A549 (cell line): ENCODE measurements around the gene RBM6. TPM values are rescaled to one million over a fixed set of nuclear protein-coding genes. Genes with fewer than 3 reads are reported as not detected.

ENCODE experiments used
- ATAC-seq, 2 experiments: fragments of 200-7000 bp in 1 of 2; fragments of >200 bp in 1 of 2; cut with Nextera tagmentation in 1 of 2; cut with Tn5 transposase in 1 of 2; 3 replicates each; pipeline versions ENCODE4 v1.8.0 to v1.9.1; 2018 to 2020; ENCODE audit warnings: mild to moderate bottlenecking in 1 of 2, moderate library complexity in 1 of 2
- CTCF ChIA-PET: fragments of 300-600 bp; sonication (Branson Sonifier 250); formaldehyde crosslinking; extraction: SDS; loops from one replicate; lab custom pipeline; 2021; ENCODE audit warnings: antibody characterized with exemption, inconsistent platforms; lab: Yijun Ruan, JAX
- POLR2A ChIA-PET: fragments of 350-600 bp; formaldehyde crosslinking; extraction: SDS; loops from one replicate; lab custom pipeline; 2021; ENCODE audit warnings: antibody characterized with exemption, inconsistent platforms; lab: Yijun Ruan, JAX
- DNase-seq, 2 experiments: peaks; one replicate each; pipeline versions ENCODE4 v3.0.0 to v3.0.0-alpha.2; 2011 to 2016; ENCODE audit warnings: low read depth in 1 of 2, low spot score in 1 of 2
- FAIRE-seq: peaks from 2 replicates; lab custom pipeline; 2011; peaks lifted over from hg19 to GRCh38; lab: Jason Lieb, UNC
- H3K27ac ChIP-seq, 2 experiments: fragments of >200 bp; sonication (Bioruptor Twin); formaldehyde crosslinking; 3 replicates each; pipeline ENCODE4 v1.5.1; 2016 to 2017
- H3K4me1 ChIP-seq: fragments of >200 bp; sonication (Bioruptor Twin); formaldehyde crosslinking; 3 replicates; pipeline ENCODE4 v1.6.1; 2016
- H3K4me2 ChIP-seq: fragments of >200 bp; sonication (Bioruptor Twin); formaldehyde crosslinking; 3 replicates; pipeline ENCODE4 v1.6.1; 2016
- H3K4me3 ChIP-seq: fragments of >200 bp; sonication (Bioruptor Twin); formaldehyde crosslinking; 3 replicates; pipeline ENCODE4 v1.5.1; 2016
- H3K9me3 ChIP-seq: fragments of >200 bp; sonication (Bioruptor Twin); formaldehyde crosslinking; 3 replicates; pipeline ENCODE4 v1.6.1; 2016
- CBX2 ChIP-seq: fragments of 200-600 bp; sonication (generic); IDR thresholded peaks from 2 replicates; pipeline ENCODE4 v1.6.1; 2016; ENCODE audit warnings: low read depth, mild to moderate bottlenecking, borderline replicate concordance
- CEBPB ChIP-seq, 2 experiments: fragments of >200 bp in 1 of 2; sonication (Bioruptor Twin) in 1 of 2; formaldehyde crosslinking in 1 of 2; IDR thresholded peaks; 2 replicates each; pipeline ENCODE4 v1.6.1; 2012 to 2016
- CHD2 ChIP-seq: fragments of 150-350 bp; IDR thresholded peaks from 2 replicates; pipeline ENCODE4 v1.6.1; 2014; ENCODE audit warnings: low read length; ENCODE audit not compliant: partially characterized antibody
- EHF ChIP-seq: fragments of 250-450 bp; sonication (Bioruptor Pico); IDR thresholded peaks from 2 replicates; pipeline ENCODE4 v1.5.0; 2020; ENCODE audit warnings: mild to moderate bottlenecking
- EHMT2 ChIP-seq: fragments of 200-600 bp; sonication (generic); IDR thresholded peaks from 2 replicates; pipeline ENCODE4 v1.6.1; 2016; ENCODE audit warnings: antibody characterized with exemption, low read depth, mild to moderate bottlenecking, moderate library complexity
- ESRRA ChIP-seq: fragments of 150-350 bp; IDR thresholded peaks from 2 replicates; pipeline ENCODE4 v1.6.1; 2014; ENCODE audit warnings: mild to moderate bottlenecking, low read length, borderline replicate concordance
- FOXS1 ChIP-seq: fragments of 250-450 bp; sonication (Bioruptor Pico); IDR thresholded peaks from 2 replicates; pipeline ENCODE4 v1.5.0; 2020; ENCODE audit warnings: mild to moderate bottlenecking, moderate library complexity
- GATA3 ChIP-seq: IDR thresholded peaks from 2 replicates; pipeline ENCODE4 v1.6.1; 2012; ENCODE audit warnings: borderline replicate concordance
- HEYL ChIP-seq: fragments of 250-450 bp; sonication (Bioruptor Pico); IDR thresholded peaks from 2 replicates; pipeline ENCODE4 v1.8.0; 2021; ENCODE audit warnings: mild to moderate bottlenecking, moderate library complexity
- HOXB13 ChIP-seq: fragments of 250-450 bp; sonication (Bioruptor Pico); IDR thresholded peaks from 2 replicates; pipeline ENCODE4 v1.5.0; 2020; ENCODE audit warnings: low read depth, mild to moderate bottlenecking, moderate library complexity
- JUNB ChIP-seq: fragments of >200 bp; sonication (Bioruptor Twin); formaldehyde crosslinking; IDR thresholded peaks from 2 replicates; pipeline ENCODE4 v1.6.1; 2016
- KDM5A ChIP-seq: fragments of 200-600 bp; sonication (generic); IDR thresholded peaks from 2 replicates; pipeline ENCODE4 v1.6.1; 2016; ENCODE audit warnings: antibody characterized with exemption, mild to moderate bottlenecking
- NFE2L2 ChIP-seq: fragments of 150-350 bp; conservative IDR thresholded peaks from 2 replicates; pipeline ENCODE4 v1.6.1; 2014; ENCODE audit warnings: low read length
- NPAS2 ChIP-seq: fragments of 250-450 bp; sonication (Bioruptor Pico); IDR thresholded peaks from 2 replicates; pipeline ENCODE4 v1.8.0; 2022; ENCODE audit warnings: mild to moderate bottlenecking, moderate library complexity, borderline replicate concordance
- PHF8 ChIP-seq: fragments of 200-600 bp; sonication (generic); IDR thresholded peaks from 2 replicates; pipeline ENCODE4 v1.6.1; 2016; ENCODE audit warnings: low read depth, mild to moderate bottlenecking, antibody characterized with exemption, moderate library complexity, borderline replicate concordance
- POLR2A ChIP-seq: IDR thresholded peaks from 2 replicates; pipeline ENCODE4 v1.6.1; 2012; ENCODE audit warnings: mild to moderate bottlenecking, low read length
- POLR2AphosphoS2 ChIP-seq: conservative IDR thresholded peaks from 2 replicates; pipeline ENCODE4 v1.6.1; 2012; ENCODE audit warnings: low read length, improper control_type of control experiment, inconsistent platforms
- TFCP2L1 ChIP-seq: fragments of 250-450 bp; sonication (Bioruptor Pico); IDR thresholded peaks from 2 replicates; pipeline ENCODE4 v1.5.0; 2021; ENCODE audit warnings: mild to moderate bottlenecking
- ZC3H11A ChIP-seq: fragments of 450-650 bp; IDR thresholded peaks from 2 replicates; pipeline ENCODE4 v1.6.1; 2014; ENCODE audit warnings: antibody characterized with exemption, mild to moderate bottlenecking
- ZFP36 ChIP-seq: fragments of 450-650 bp; IDR thresholded peaks from 2 replicates; pipeline ENCODE4 v1.6.1; 2014; ENCODE audit warnings: borderline replicate concordance; ENCODE audit not compliant: partially characterized antibody
- ZNF302 ChIP-seq: fragments of 250-450 bp; sonication (Bioruptor Pico); IDR thresholded peaks from 2 replicates; pipeline ENCODE4 v1.9.0; 2021; ENCODE audit warnings: inconsistent platforms, mild to moderate bottlenecking, moderate library complexity
- ZSCAN20 ChIP-seq: fragments of 250-450 bp; sonication (Bioruptor Pico); IDR thresholded peaks from 2 replicates; pipeline ENCODE4 v1.8.0; 2022; ENCODE audit warnings: mild to moderate bottlenecking, moderate library complexity
- whole genome bisulfite sequencing: methylation state at CpG from one replicate; pipeline ENCODE4 v1.1.6; 2017; ENCODE audit errors: missing lambda C conversion rate; 5-methylcytosine and 5-hydroxymethylcytosine counted together
- polyA plus RNA-seq, 4 experiments: library from polyadenylated mRNA; depleted of rRNA in 3 of 4; stranded (reverse); fragments of >200 nt; fragmentation: RNase III in 1 of 4; extraction: RNeasy Plus Mini Kit Qiagen cat#74134 plus additional on column Dnase treatment in 1 of 4; gene quantifications; 2 replicates in 3 of 4; 3 replicates in 1 of 4; pipeline ENCODE4 v1.2.3, GENCODE V29; 2011 to 2017
- TF ChIP-seq, protein P1 (sequence below): fragments of 250-450 bp; sonication (Bioruptor Pico); IDR thresholded peaks from 2 replicates; pipeline ENCODE4 v1.5.0; 2020; ENCODE audit warnings: low read depth, mild to moderate bottlenecking, moderate library complexity
- TF ChIP-seq, protein P2 (sequence below): IDR thresholded peaks from 2 replicates; pipeline ENCODE4 v1.6.1; 2012
- TF ChIP-seq, protein P3 (sequence below): fragments of >200 bp; sonication (Bioruptor Twin); formaldehyde crosslinking; IDR thresholded peaks from 3 replicates; pipeline ENCODE4 v1.5.1; 2016
- TF ChIP-seq, protein P4 (sequence below): IDR thresholded peaks from 2 replicates; pipeline ENCODE4 v1.6.1; 2012; ENCODE audit warnings: low read depth, borderline replicate concordance
- TF ChIP-seq, protein P5 (sequence below): fragments of 150-350 bp; IDR thresholded peaks from 2 replicates; pipeline ENCODE4 v1.6.1; 2014; ENCODE audit warnings: low read depth, mild to moderate bottlenecking, low read length

Gene RBM6
- polyA plus RNA-seq, 2 of the 4 experiments (the other 2 are of a cell fraction): 40.4 to 44.2 TPM

DNA sequence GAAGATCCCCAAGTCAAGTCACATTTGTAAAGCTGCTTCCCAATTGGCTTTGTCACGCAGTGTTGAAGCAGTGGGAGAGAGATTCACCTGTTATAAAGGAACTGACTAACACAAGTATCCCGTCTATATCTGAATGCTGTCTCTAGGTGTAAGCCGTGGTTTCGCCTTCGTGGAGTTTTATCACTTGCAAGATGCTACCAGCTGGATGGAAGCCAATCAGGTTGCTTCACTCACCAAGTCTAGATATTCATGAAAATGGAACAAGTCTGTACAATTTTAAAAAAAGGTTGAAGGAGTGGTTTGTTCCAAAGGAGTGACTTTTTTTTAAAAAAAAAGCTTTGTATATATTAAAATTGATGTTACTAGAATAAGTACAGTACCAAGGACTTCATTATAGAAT lies 160.4 kb downstream of the RBM6 start:
- POLR2A ChIA-PET: interaction anchor here (0.7 kb wide), 1 partner anchor 11 kb away, joined by 3 read pairs; no protein-coding TSS in a partner anchor
- no peak for TF ChIP-seq NPAS2 (CRISPR knock-in tag)
- no peak for TF ChIP-seq POLR2AphosphoS2
- TF ChIP-seq KDM5A: no peak
- TF ChIP-seq ZSCAN20: no peak
- no peak for TF ChIP-seq ESRRA
- no peak for TF ChIP-seq TFCP2L1
- no peak for TF ChIP-seq ZC3H11A
- CTCF ChIA-PET: interaction anchor here (1.0 kb wide), 1 partner anchor 21 kb away, joined by 4 read pairs; no protein-coding TSS in a partner anchor
- DNase-seq (no peak), FAIRE-seq (no peak), ATAC-seq (no peak)
- no peak overlapping the region for H3K4me3 ChIP-seq
- H3K9me3 ChIP-seq: no peaks in the 10 kb centered on the region
- H3K27ac ChIP-seq: no peak overlapping the region
- 95% methylated on average over 5 of the region's 5 CpGs for WGBS
- no peak overlapping the region for H3K4me2 ChIP-seq
- no peaks in the 10 kb centered on the region for H3K4me1 ChIP-seq

DNA sequence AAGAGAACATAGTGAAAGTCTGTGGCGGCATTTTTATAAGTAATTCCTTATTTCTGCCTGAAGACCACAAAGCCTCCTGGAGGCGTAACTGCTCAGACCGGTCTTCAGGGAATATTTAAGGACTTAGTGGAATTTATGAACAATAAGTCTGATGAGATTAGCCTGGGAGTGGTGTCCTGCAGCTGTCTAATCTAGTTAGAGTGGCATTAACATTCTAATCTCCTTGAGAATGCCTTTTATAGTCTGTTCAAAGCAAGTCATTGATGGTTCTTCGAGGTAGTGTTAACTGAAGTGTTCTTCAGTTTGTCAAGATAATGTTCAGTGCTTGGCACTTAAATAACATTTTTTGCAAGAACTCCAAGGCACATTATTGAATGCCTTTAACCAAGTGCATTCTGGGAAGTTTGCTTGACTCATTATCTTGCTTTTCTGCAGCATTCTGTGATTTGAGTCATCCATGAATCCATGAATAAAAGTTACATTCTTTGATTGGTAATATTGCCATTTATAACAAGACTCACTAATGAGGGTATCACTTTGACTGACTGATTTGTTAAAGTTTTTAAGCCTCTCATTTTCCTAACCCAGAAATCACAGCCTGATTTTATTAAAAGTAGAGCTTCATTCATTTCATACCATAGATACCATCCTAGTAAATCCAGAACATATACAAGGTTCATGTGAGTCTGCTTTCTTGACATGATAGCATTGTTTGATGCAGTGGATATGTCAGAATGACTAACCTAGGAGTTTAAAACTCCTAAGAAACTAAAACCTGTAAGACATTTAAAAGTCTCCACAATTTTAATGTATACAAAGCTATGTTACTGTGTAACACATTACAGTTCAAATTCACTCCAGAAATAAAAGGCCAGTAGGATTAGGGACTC lies 161.3 kb downstream of the RBM6 start:
- H3K9me3 ChIP-seq: no peaks in the 10 kb centered on the region
- TF ChIP-seq POLR2A: no peak
- no peak for TF ChIP-seq HOXB13 (CRISPR knock-in tag)
- no peak for TF ChIP-seq HEYL (CRISPR knock-in tag)
- TF ChIP-seq NPAS2 (CRISPR knock-in tag): no peak
- no peak for TF ChIP-seq ZFP36
- no peak for TF ChIP-seq FOXS1 (CRISPR knock-in tag)
- TF ChIP-seq, protein P1, sequence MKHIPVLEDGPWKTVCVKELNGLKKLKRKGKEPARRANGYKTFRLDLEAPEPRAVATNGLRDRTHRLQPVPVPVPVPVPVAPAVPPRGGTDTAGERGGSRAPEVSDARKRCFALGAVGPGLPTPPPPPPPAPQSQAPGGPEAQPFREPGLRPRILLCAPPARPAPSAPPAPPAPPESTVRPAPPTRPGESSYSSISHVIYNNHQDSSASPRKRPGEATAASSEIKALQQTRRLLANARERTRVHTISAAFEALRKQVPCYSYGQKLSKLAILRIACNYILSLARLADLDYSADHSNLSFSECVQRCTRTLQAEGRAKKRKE: no peak
- no peak for TF ChIP-seq TFCP2L1
- TF ChIP-seq, protein P2, sequence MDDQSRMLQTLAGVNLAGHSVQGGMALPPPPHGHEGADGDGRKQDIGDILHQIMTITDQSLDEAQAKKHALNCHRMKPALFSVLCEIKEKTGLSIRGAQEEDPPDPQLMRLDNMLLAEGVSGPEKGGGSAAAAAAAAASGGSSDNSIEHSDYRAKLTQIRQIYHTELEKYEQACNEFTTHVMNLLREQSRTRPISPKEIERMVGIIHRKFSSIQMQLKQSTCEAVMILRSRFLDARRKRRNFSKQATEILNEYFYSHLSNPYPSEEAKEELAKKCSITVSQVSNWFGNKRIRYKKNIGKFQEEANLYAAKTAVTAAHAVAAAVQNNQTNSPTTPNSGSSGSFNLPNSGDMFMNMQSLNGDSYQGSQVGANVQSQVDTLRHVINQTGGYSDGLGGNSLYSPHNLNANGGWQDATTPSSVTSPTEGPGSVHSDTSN: no peak
- TF ChIP-seq EHF: no peak
- no peak for TF ChIP-seq NFE2L2
- no peak for TF ChIP-seq CHD2
- no peak overlapping the region for H3K27ac ChIP-seq
- FAIRE-seq (no peak), ATAC-seq (no peak), DNase-seq (no peak)
- ChIA-PET CTCF (interaction anchor here (1.0 kb wide), 1 partner anchor 20 kb away, joined by 4 read pairs; no protein-coding TSS in a partner anchor), POLR2A (no interaction called here)
- no peak overlapping the region for H3K4me3 ChIP-seq
- 79% methylated on average over 4 of the region's 4 CpGs for WGBS
- H3K4me1 ChIP-seq: no peaks in the 10 kb centered on the region
- H3K4me2 ChIP-seq: no peak overlapping the region

DNA sequence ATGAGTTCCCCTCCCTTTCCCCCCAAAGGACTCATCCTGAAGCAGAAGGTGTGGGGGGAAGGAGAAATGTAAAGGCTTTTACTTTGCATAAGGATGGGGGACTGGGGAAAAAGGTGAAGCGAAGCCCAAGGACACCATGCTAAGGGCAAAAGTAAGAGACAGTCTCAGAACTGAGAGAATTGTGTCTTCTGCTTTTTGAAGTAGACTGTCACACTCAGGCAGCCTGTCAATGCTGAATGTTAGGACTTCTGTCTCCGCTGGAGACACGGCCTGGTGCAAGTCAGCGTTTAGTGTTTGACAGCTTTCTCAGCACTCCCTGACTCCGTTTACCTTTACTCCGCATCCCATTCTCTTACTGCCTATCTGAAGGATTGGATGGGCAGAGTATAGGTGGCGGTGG lies 162.6 kb downstream of the RBM6 start:
- POLR2A ChIA-PET: no interaction called here
- no peak overlapping the region for H3K4me3 ChIP-seq
- H3K4me1 ChIP-seq: no peaks in the 10 kb centered on the region
- FAIRE-seq (no peak), DNase-seq (no peak), ATAC-seq (no peak)
- H3K9me3 ChIP-seq: no peaks in the 10 kb centered on the region
- WGBS: 95% methylated on average over 7 of the region's 7 CpGs
- CTCF ChIA-PET: no interaction called here
- no peak overlapping the region for H3K27ac ChIP-seq
- no peak overlapping the region for H3K4me2 ChIP-seq
- TF ChIP-seq KDM5A (no peak), EHMT2 (no peak), ZNF302 (no peak), JUNB (no peak), ZC3H11A (no peak), NFE2L2 (no peak), GATA3 (no peak), PHF8 (no peak), HEYL (CRISPR knock-in tag) (no peak), CEBPB (IDR thresholded peaks at IDR 0.05) (no peak), CBX2 (no peak), HOXB13 (CRISPR knock-in tag) (no peak)
- TF ChIP-seq, protein P3, sequence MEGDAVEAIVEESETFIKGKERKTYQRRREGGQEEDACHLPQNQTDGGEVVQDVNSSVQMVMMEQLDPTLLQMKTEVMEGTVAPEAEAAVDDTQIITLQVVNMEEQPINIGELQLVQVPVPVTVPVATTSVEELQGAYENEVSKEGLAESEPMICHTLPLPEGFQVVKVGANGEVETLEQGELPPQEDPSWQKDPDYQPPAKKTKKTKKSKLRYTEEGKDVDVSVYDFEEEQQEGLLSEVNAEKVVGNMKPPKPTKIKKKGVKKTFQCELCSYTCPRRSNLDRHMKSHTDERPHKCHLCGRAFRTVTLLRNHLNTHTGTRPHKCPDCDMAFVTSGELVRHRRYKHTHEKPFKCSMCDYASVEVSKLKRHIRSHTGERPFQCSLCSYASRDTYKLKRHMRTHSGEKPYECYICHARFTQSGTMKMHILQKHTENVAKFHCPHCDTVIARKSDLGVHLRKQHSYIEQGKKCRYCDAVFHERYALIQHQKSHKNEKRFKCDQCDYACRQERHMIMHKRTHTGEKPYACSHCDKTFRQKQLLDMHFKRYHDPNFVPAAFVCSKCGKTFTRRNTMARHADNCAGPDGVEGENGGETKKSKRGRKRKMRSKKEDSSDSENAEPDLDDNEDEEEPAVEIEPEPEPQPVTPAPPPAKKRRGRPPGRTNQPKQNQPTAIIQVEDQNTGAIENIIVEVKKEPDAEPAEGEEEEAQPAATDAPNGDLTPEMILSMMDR: no peak
- TF ChIP-seq, protein P4, sequence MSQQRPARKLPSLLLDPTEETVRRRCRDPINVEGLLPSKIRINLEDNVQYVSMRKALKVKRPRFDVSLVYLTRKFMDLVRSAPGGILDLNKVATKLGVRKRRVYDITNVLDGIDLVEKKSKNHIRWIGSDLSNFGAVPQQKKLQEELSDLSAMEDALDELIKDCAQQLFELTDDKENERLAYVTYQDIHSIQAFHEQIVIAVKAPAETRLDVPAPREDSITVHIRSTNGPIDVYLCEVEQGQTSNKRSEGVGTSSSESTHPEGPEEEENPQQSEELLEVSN: no peak
- TF ChIP-seq, protein P1: no peak
- TF ChIP-seq, protein P5, sequence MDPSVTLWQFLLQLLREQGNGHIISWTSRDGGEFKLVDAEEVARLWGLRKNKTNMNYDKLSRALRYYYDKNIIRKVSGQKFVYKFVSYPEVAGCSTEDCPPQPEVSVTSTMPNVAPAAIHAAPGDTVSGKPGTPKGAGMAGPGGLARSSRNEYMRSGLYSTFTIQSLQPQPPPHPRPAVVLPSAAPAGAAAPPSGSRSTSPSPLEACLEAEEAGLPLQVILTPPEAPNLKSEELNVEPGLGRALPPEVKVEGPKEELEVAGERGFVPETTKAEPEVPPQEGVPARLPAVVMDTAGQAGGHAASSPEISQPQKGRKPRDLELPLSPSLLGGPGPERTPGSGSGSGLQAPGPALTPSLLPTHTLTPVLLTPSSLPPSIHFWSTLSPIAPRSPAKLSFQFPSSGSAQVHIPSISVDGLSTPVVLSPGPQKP: no peak
